Measurements from ENCODE around the gene MESP2.

MESP2 gene

GRCh38 chr15:89776274-89777072 is at the start of gene MESP2:
Gene MESP2 (plus strand): TSS chr15:89776332. CDS start chr15:89776358, 26 bp downstream.
- no peaks in the 10 kb centered on the region for H3F3A ChIP-seq (ENCODE audit: control insufficient read depth, insufficient read depth)
- no peaks in the 10 kb centered on the region for H3K36me3 ChIP-seq (ENCODE audit: control insufficient read depth, low read length)
- no peaks in the 10 kb centered on the region; the same call in none of the 2 replicates for H3K27me3 ChIP-seq (ENCODE audit: control insufficient read depth, low read length)
- H3K9me3 ChIP-seq (ENCODE audit: control insufficient read depth, insufficient read depth, low read length), result no peaks in the 10 kb centered on the region
- TF ChIP-seq CTCF (IDR thresholded peaks at IDR 0.05; ENCODE audit: low read depth, low read length, poor library complexity, severe bottlenecking) (no peak), EZH2phosphoT487 (IDR thresholded peaks at IDR 0.05; ENCODE audit: borderline replicate concordance, low read length) (no peak)
- no peaks in the 10 kb centered on the region for H3K79me2 ChIP-seq (ENCODE audit: control insufficient read depth, low read length)
- no peak within 1 kb of the TSS for H3K4me2 ChIP-seq (ENCODE audit: low read length)
- H3K9me2 ChIP-seq (replicated peaks; ENCODE audit: control insufficient read depth, low read length), result no peaks in the 10 kb centered on the region
- no peaks in the 10 kb centered on the region for H3K4me1 ChIP-seq (ENCODE audit: control insufficient read depth, low read length)
- no peak within 1 kb of the TSS for H3K4me3 ChIP-seq (ENCODE audit: low read length)
- no peak within 1 kb of the TSS for H3K27ac ChIP-seq (ENCODE audit: low read depth, low read length)
- no peaks in the 10 kb centered on the region for H4K20me1 ChIP-seq (ENCODE audit: control insufficient read depth, insufficient read depth, low read depth, low read length)

GRCh38 chr15:89728254-89728653 is 47.9 kb upstream of the MESP2 start:
- Histone ChIP-seq H3K79me2 (ENCODE audit: control insufficient read depth, low read length) (no peaks in the 10 kb centered on the region), H3K36me3 (ENCODE audit: control insufficient read depth, low read length) (no peaks in the 10 kb centered on the region), H3K4me1 (ENCODE audit: control insufficient read depth, low read length) (no peaks in the 10 kb centered on the region), H3K4me3 (ENCODE audit: low read length) (no peak overlapping the region), H3K4me2 (ENCODE audit: low read length) (no peak overlapping the region), H3K9me3 (ENCODE audit: control insufficient read depth, insufficient read depth, low read length) (peaks cover 7% of the 10 kb centered on the region; the same call in 1 of the 2 replicates), H3F3A (ENCODE audit: control insufficient read depth, insufficient read depth) (no peaks in the 10 kb centered on the region), H3K27me3 (ENCODE audit: control insufficient read depth, low read length) (peaks cover 5% of the 10 kb centered on the region), H3K27ac (ENCODE audit: low read depth, low read length) (no peak overlapping the region), H4K20me1 (ENCODE audit: control insufficient read depth, insufficient read depth, low read depth, low read length) (no peaks in the 10 kb centered on the region), H3K9me2 (replicated peaks; ENCODE audit: control insufficient read depth, low read length) (no peaks in the 10 kb centered on the region)
- TF ChIP-seq EZH2phosphoT487 (IDR thresholded peaks at IDR 0.05; ENCODE audit: borderline replicate concordance, low read length), result no peak
- TF ChIP-seq CTCF (IDR thresholded peaks at IDR 0.05; ENCODE audit: low read depth, low read length, poor library complexity, severe bottlenecking), result no peak

GRCh38 chr15:89731275-89731674 is 44.9 kb upstream of the MESP2 start:
- H3K4me2 ChIP-seq (ENCODE audit: low read length), result no peak overlapping the region
- H3K9me2 ChIP-seq (replicated peaks; ENCODE audit: control insufficient read depth, low read length), result no peaks in the 10 kb centered on the region
- H3K36me3 ChIP-seq (ENCODE audit: control insufficient read depth, low read length), result no peaks in the 10 kb centered on the region
- no peak for TF ChIP-seq CTCF (IDR thresholded peaks at IDR 0.05; ENCODE audit: low read depth, low read length, poor library complexity, severe bottlenecking)
- no peak for TF ChIP-seq EZH2phosphoT487 (IDR thresholded peaks at IDR 0.05; ENCODE audit: borderline replicate concordance, low read length)
- H3K4me3 ChIP-seq (ENCODE audit: low read length), result no peak overlapping the region
- H3K4me1 ChIP-seq (ENCODE audit: control insufficient read depth, low read length), result no peaks in the 10 kb centered on the region
- no peaks in the 10 kb centered on the region for H3F3A ChIP-seq (ENCODE audit: control insufficient read depth, insufficient read depth)
- no peaks in the 10 kb centered on the region for H3K9me3 ChIP-seq (ENCODE audit: control insufficient read depth, insufficient read depth, low read length)
- no peak overlapping the region for H3K27ac ChIP-seq (ENCODE audit: low read depth, low read length)
- peaks cover 10% of the 10 kb centered on the region for H3K27me3 ChIP-seq (ENCODE audit: control insufficient read depth, low read length)
- no peaks in the 10 kb centered on the region for H4K20me1 ChIP-seq (ENCODE audit: control insufficient read depth, insufficient read depth, low read depth, low read length)
- H3K79me2 ChIP-seq (ENCODE audit: control insufficient read depth, low read length), result no peaks in the 10 kb centered on the region

Data from DOHH2 (cell line).